OCI-LY3 (cell line): Measurements from ENCODE around the gene HSDL2.

Experiments used
- H2AFZ ChIP-seq: fragments of 200-600, 300-600 bp; shearing (Covaris generic); 2 replicates; pipeline ENCODE4 v1.6.0; 2014; ENCODE audit warnings: antibody characterized with exemption, low read depth, low read length
- H3K27ac ChIP-seq: fragments of 200-600, 300-600 bp; sonication (generic); 2 replicates; pipeline ENCODE4 v1.5.1; 2014; ENCODE audit warnings: mild to moderate bottlenecking, low read length, moderate library complexity, mixed read lengths
- H3K27me3 ChIP-seq: fragments of 200-600, 300-600 bp; sonication (generic); 2 replicates; pipeline ENCODE4 v1.6.1; 2014; ENCODE audit warnings: low read depth, low read length, mixed read lengths
- H3K36me3 ChIP-seq: fragments of 200-600, 300-600 bp; sonication (generic); replicated peaks from 2 replicates; pipeline ENCODE3; 2014; ENCODE audit warnings: low read depth, low read length, mixed read lengths
- H3K4me1 ChIP-seq: fragments of 300-600, 200-600 bp; sonication (generic); 2 replicates; pipeline ENCODE4 v1.6.1; 2014; ENCODE audit warnings: low read length, mixed read lengths
- H3K4me2 ChIP-seq: fragments of 200-600, 300-600 bp; sonication (generic); 2 replicates; pipeline ENCODE4 v1.6.1; 2014; ENCODE audit warnings: low read length, mixed read lengths
- H3K4me3 ChIP-seq: fragments of 300-600, 200-600 bp; sonication (generic); 2 replicates; pipeline ENCODE4 v1.5.1; 2014; ENCODE audit warnings: antibody characterized with exemption, mild to moderate bottlenecking, low read length, moderate library complexity
- H3K79me2 ChIP-seq: fragments of 300-600, 200-600 bp; shearing (Covaris generic); 2 replicates; pipeline ENCODE4 v1.6.1; 2014; ENCODE audit warnings: mild to moderate bottlenecking, low read length, mixed read lengths
- H3K9ac ChIP-seq: fragments of 300-600, 200-600 bp; shearing (Covaris generic); 2 replicates; pipeline ENCODE4 v1.6.0; 2014; ENCODE audit warnings: mild to moderate bottlenecking, low read length, moderate library complexity
- H3K9me3 ChIP-seq: fragments of 200-600, 300-600 bp; shearing (Covaris generic); 2 replicates; pipeline ENCODE4 v1.6.1; 2014; ENCODE audit warnings: low read length, mixed read lengths; ENCODE audit not compliant: insufficient read depth
- H4K20me1 ChIP-seq: fragments of 200-600, 300-600 bp; sonication (generic); 2 replicates; pipeline ENCODE4 v1.6.1; 2016; ENCODE audit warnings: low read length, mixed read lengths; ENCODE audit not compliant: insufficient read depth
- CTCF ChIP-seq: fragments of 200-600, 300-600 bp; sonication (generic); IDR thresholded peaks from 2 replicates; pipeline ENCODE4 v1.5.1; 2014; ENCODE audit warnings: antibody characterized with exemption, low read length, low read depth
- EZH2phosphoT487 ChIP-seq: fragments of 200-600 bp; shearing (Covaris generic); IDR thresholded peaks from 2 replicates; pipeline ENCODE4 v1.6.1; 2018; ENCODE audit warnings: antibody characterized with exemption, mixed run types, low read depth

Gene HSDL2

GRCh38 chr9:112443636-112444035 is 63.7 kb downstream of the HSDL2 start:
- TF ChIP-seq CTCF: no peak
- TF ChIP-seq EZH2phosphoT487: no peak

GRCh38 chr9:112445196-112445595 is 65.3 kb downstream of the HSDL2 start:
- H3K27me3 ChIP-seq: no peaks in the 10 kb centered on the region

More at GRCh38 chr9:112443636-112444035, 63.7 kb downstream of the HSDL2 start:
- no peaks in the 10 kb centered on the region for H4K20me1 ChIP-seq
- no peak overlapping the region for H3K9ac ChIP-seq
- H3K27me3 ChIP-seq: no peaks in the 10 kb centered on the region
- H3K36me3 ChIP-seq: no peaks in the 10 kb centered on the region
- no peaks in the 10 kb centered on the region for H3K79me2 ChIP-seq
- no peak overlapping the region for H2AFZ ChIP-seq
- H3K4me2 ChIP-seq: no peak overlapping the region
- H3K4me3 ChIP-seq: no peak overlapping the region
- H3K27ac ChIP-seq: no peak overlapping the region
- H3K9me3 ChIP-seq: no peaks in the 10 kb centered on the region
- H3K4me1 ChIP-seq: peaks cover 6% of the 10 kb centered on the region; the same call in 1 of the 2 replicates

GRCh38 chr9:112446080-112446479 is 66.2 kb downstream of the HSDL2 start:
- H3K4me1 ChIP-seq: peaks cover 6% of the 10 kb centered on the region; the same call in 1 of the 2 replicates
- H3K27me3 ChIP-seq: no peaks in the 10 kb centered on the region
- no peak overlapping the region for H2AFZ ChIP-seq
- H4K20me1 ChIP-seq: no peaks in the 10 kb centered on the region
- H3K9me3 ChIP-seq: no peaks in the 10 kb centered on the region
- H3K9ac ChIP-seq: no peak overlapping the region
- H3K79me2 ChIP-seq: no peaks in the 10 kb centered on the region
- no peak overlapping the region for H3K27ac ChIP-seq
- no peak overlapping the region for H3K4me2 ChIP-seq
- H3K36me3 ChIP-seq: no peaks in the 10 kb centered on the region
- no peak for TF ChIP-seq CTCF
- no peak for TF ChIP-seq EZH2phosphoT487
- H3K4me3 ChIP-seq: no peak overlapping the region

More at GRCh38 chr9:112445196-112445595, 65.3 kb downstream of the HSDL2 start:
- H3K4me1 ChIP-seq: peaks cover 6% of the 10 kb centered on the region; the same call in 1 of the 2 replicates
- no peaks in the 10 kb centered on the region for H3K36me3 ChIP-seq
- no peaks in the 10 kb centered on the region for H3K79me2 ChIP-seq
- H2AFZ ChIP-seq: no peak overlapping the region
- no peak overlapping the region for H3K4me3 ChIP-seq
- no peaks in the 10 kb centered on the region for H4K20me1 ChIP-seq
- TF ChIP-seq EZH2phosphoT487 (no peak), CTCF (no peak)
- H3K9ac ChIP-seq: no peak overlapping the region
- H3K27ac ChIP-seq: no peak overlapping the region
- H3K9me3 ChIP-seq: no peaks in the 10 kb centered on the region
- no peak overlapping the region for H3K4me2 ChIP-seq

GRCh38 chr9:112446526-112446925 is 66.6 kb downstream of the HSDL2 start:
- no peak overlapping the region for H3K4me2 ChIP-seq
- peaks cover 6% of the 10 kb centered on the region; the same call in 1 of the 2 replicates for H3K4me1 ChIP-seq
- no peaks in the 10 kb centered on the region for H3K36me3 ChIP-seq
- H2AFZ ChIP-seq: no peak overlapping the region
- no peaks in the 10 kb centered on the region for H3K9me3 ChIP-seq
- no peaks in the 10 kb centered on the region for H3K27me3 ChIP-seq
- no peaks in the 10 kb centered on the region for H3K79me2 ChIP-seq
- H3K4me3 ChIP-seq: no peak overlapping the region
- no peaks in the 10 kb centered on the region for H4K20me1 ChIP-seq
- no peak overlapping the region for H3K9ac ChIP-seq
- H3K27ac ChIP-seq: no peak overlapping the region
- no peak for TF ChIP-seq EZH2phosphoT487
- TF ChIP-seq CTCF: no peak
